GM18873 (cell line): Measurements from ENCODE around the gene ENPP7.

ENCODE experiments used
- ATAC-seq: cut with Tn5 transposase; IDR thresholded peaks from one replicate; pipeline ENCODE4 v1.9.1; 2021; ENCODE audit warnings: mild to moderate bottlenecking, moderate library complexity, moderate number of reproducible peaks; ENCODE audit not compliant: unreplicated experiment, low FRiP score

ENPP7 gene

DNA sequence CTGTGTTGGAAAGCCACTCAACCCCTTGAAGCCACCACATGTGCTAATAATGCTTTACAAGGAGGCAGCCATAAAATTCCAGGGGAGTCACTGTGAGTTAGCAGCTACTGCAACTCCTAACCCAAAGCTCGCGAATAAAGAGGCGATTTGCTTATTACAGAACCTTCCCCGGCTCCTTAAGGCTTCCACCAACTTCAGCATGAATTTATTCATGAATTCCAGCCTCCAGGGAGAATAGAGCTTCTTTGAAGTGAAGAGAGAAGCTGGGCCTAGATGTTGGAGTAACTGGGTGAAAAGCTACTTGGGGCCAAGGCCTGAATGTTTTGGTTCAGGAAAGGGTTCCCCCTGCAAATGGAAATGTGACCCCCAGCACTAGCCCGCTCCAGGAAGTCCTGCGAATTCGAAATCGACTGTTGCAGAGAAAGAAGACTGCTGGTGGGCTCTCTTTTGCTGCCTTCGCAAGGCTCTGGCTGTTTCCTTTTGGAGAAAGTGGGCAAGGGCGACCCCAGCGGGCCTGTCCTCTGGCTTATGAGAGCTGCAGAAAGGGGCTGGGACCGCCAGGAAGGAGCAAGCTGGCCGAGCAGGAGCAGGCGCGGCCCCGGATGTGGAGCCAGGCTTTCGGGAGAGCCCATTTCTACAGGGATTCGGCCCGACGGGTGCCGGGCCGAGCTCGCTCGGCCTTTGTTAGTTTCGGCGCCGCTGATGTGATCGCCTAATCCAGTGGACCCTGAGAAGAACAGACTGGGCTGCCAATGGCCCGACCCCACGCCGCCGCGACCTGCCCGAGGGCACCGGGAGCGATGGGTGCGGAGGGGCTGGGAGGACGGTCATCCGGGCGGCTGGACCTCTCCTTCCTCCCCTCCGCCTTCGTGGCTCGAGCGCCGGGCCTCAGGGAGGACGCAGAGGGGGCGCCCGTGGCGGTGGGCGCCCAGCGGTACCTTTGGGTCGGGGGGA is 58.5 kb downstream of the ENPP7 start:
- no peak for ATAC-seq

GRCh38 chr17:79789943-79790804 is 59.4 kb downstream of the ENPP7 start:
- ATAC-seq, result no peak

DNA sequence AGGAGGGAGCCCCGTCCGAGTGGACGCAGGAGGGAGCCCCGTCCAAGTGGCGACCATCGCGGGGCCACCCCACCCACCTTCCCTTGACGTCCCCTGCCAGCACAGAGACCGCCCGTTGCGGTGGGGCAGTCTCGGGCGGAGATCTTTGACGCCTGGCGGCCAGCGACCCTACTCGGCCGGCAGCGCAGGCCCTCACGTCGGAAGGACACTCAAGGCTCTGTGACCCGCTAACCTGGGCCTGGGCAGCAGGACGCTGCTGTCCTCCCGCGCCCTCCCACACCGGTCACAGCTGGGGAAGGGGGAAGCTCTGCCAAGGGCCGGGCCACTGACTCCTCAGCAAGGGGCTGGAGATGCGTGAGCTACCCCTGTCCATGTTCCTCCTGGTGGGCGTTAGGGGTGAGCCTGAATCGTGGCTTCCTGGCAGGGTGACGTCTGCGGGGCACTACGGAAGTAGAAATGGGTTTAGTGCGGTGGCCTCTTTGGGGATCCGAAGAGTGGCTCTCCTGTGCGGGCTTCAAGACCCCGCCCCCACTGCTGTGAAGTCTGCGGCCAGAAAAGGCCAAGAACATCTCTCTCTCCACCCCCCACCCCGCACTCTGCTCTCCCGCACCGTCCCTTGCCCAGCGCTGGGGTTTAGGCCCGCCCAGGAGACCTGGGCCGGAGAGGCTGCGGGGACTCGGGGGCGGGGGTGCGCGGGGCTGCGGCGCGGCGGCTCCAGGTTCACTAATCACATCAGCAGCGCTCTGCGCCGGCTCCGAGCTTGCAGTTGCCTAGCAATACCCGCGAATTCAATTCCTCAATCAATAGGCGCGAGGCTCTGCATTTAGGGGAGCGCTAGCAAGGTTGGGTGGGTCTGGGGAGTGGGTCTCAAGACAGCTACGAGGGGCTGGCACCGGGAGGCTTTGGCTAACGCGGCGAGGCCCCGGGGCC is 60.3 kb downstream of the ENPP7 start:
- ATAC-seq, result no peak

DNA sequence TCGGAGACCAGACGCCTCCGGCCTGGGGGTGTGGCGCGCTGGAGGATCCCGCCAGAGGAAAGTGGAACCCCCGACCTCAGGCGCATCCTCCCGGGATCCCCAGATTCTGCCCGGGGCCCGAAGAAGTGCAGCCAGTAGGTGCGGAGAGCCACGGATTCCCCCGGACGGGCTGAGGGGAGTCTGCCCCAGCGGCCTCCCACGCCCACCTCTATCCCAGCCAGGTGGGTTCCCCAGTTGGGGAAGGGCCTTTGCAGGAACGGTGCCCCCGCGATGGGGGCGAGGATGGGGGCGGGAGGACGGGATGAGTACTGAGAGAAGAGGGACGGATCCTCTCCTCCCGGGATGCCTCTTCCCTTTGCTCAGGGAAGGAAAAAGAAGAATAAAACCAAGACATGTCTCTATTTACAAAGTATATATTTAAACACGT is 61.0 kb downstream of the ENPP7 start:
- no peak for ATAC-seq
